Mucosa of descending colon (tissue), 3 donors: ENCODE results near the gene SLC14A1. TPM values are rescaled to one million over a fixed set of nuclear protein-coding genes. Genes with fewer than 3 reads are reported as not detected.

Experiments used
- ATAC-seq: fragments of 200-7000 bp; cut with Tn5 transposase; one replicate; pipeline ENCODE4 v1.9.1; 2020; ENCODE audit warnings: mild to moderate bottlenecking, moderate library complexity
- DNase-seq, 3 donors: peaks; one replicate each; pipeline ENCODE4 v3.0.0-alpha.2; 2020
- H3K36me3 ChIP-seq: fragments of 200-600 bp; one replicate; pipeline ENCODE4 v1.8.0; 2021; ENCODE audit warnings: low read depth, mild to moderate bottlenecking
- H3K4me1 ChIP-seq: fragments of 200-600 bp; one replicate; pipeline ENCODE4 v1.8.0; 2021; ENCODE audit warnings: low read depth, mild to moderate bottlenecking
- H3K4me3 ChIP-seq: fragments of 200-600 bp; one replicate; pipeline ENCODE4 v1.8.0; 2021; ENCODE audit warnings: mild to moderate bottlenecking
- H3K9me3 ChIP-seq: fragments of 200-600 bp; one replicate; pipeline ENCODE4 v1.8.0; 2021; ENCODE audit warnings: mild to moderate bottlenecking
- CTCF ChIP-seq: fragments of 200-600 bp; IDR thresholded peaks from one replicate; pipeline ENCODE4 v1.8.0; 2022; ENCODE audit warnings: antibody characterized with exemption, mild to moderate bottlenecking
- intact Hi-C, 2 donors: fragments of 100-400 bp; cut with DNase I in 1 of 2; cut with micrococcal nuclease in 1 of 2; formaldehyde crosslinking; loops; one replicate each; pipeline versions ENCODE4 v1.11.0 to v1.11.1; 2022; cut with DNase I, micrococcal nuclease
- total RNA-seq, 3 donors: library from RNA; stranded (reverse); fragmentation: NEBNext Ultra II Directional in 2 of 3; extraction: Animal tissue kit (Norgen Biotek cat#: 25700) in 2 of 3; gene quantifications; one replicate each; pipeline versions ENCODE4 v1.2.1 to v1.2.4, GENCODE V29; 2021 to 2023
- donor health status: DM: no; HTN: no; CAD: no; lungs with moderate emphysema.
- donor health status: DM: no; HTN: no; CAD: no.
- donor health status: DM: no; HTN: yes; CAD: no.

Gene SLC14A1
- total RNA-seq, 3 donors from 2014 or later = 0.46 to 1.1 (median 1.1) TPM

GRCh38 chr18:45749918-45750689, 26.1 kb downstream of the SLC14A1 start:
- intact Hi-C loops = no loop called here
- Histone ChIP-seq H3K36me3 (no peaks in the 10 kb centered on the region), H3K4me1 (no peaks in the 10 kb centered on the region), H3K4me3 (no peak overlapping the region), H3K9me3 (no peaks in the 10 kb centered on the region)
- DNase-seq (no peak), ATAC-seq (no peak)
- no peak for TF ChIP-seq CTCF

- DNase-seq = no peak
- intact Hi-C loops = no loop called here
- no peak overlapping the region for H3K4me3 ChIP-seq
- no peak for TF ChIP-seq CTCF
- no peaks in the 10 kb centered on the region for H3K4me1 ChIP-seq
- no peaks in the 10 kb centered on the region for H3K36me3 ChIP-seq
- no peak for ATAC-seq
- H3K9me3 ChIP-seq = no peaks in the 10 kb centered on the region
Measured at GRCh38 chr18:45751766-45752165, 27.8 kb downstream of the SLC14A1 start.

GRCh38 chr18:45752681-45753080, 28.7 kb downstream of the SLC14A1 start:
- Histone ChIP-seq H3K4me1 (no peaks in the 10 kb centered on the region), H3K4me3 (no peak overlapping the region), H3K9me3 (no peaks in the 10 kb centered on the region), H3K36me3 (no peaks in the 10 kb centered on the region)
- DNase-seq (no peak), ATAC-seq (no peak)
- intact Hi-C loops = no loop called here
- no peak for TF ChIP-seq CTCF

GRCh38 chr18:45753286-45753685, 29.3 kb downstream of the SLC14A1 start:
- no peak for TF ChIP-seq CTCF
- ATAC-seq = no peak
- no peaks in the 10 kb centered on the region for H3K9me3 ChIP-seq
- no peak for DNase-seq
- H3K4me3 ChIP-seq = no peak overlapping the region
- no peaks in the 10 kb centered on the region for H3K4me1 ChIP-seq
- no peaks in the 10 kb centered on the region for H3K36me3 ChIP-seq
- intact Hi-C loops = no loop called here

GRCh38 chr18:45755934-45756333, 32.0 kb downstream of the SLC14A1 start:
- H3K36me3 ChIP-seq = no peaks in the 10 kb centered on the region
- H3K9me3 ChIP-seq = no peaks in the 10 kb centered on the region
- DNase-seq (peak in 1 of 3 donors; percentile 23), ATAC-seq (no peak)
- TF ChIP-seq CTCF = no peak
- H3K4me1 ChIP-seq = no peaks in the 10 kb centered on the region
- no peak overlapping the region for H3K4me3 ChIP-seq
- intact Hi-C loops = no loop called here
